H1 (cell line): ENCODE results near the gene HS3ST5. TPM values are rescaled to one million over a fixed set of nuclear protein-coding genes. Genes with fewer than 3 reads are reported as not detected.

ENCODE experiments used
- CTCF ChIA-PET: fragments of 300-600 bp; sonication (Branson Sonifier 250); formaldehyde crosslinking; loops from one replicate; lab custom pipeline; 2021; ENCODE audit not compliant: partially characterized antibody; lab: Charles Lee
- POLR2A ChIA-PET: fragments of 300-600 bp; sonication (Branson Sonifier 250); formaldehyde crosslinking; loops from one replicate; lab custom pipeline; 2021; ENCODE audit warnings: inconsistent platforms; ENCODE audit not compliant: partially characterized antibody; lab: Charles Lee
- DNase-seq, 2 experiments: peaks; one replicate each; pipeline versions ENCODE4 v3.0.0 to v3.0.0-alpha.2; 2010 to 2022; ENCODE audit warnings: low spot score in 2 of 2, low read depth in 1 of 2, mixed read lengths in 1 of 2
- FAIRE-seq: peaks from 2 replicates; lab custom pipeline; 2011; peaks lifted over from hg19 to GRCh38; lab: Jason Lieb, UNC
- H2AFZ ChIP-seq: 2 replicates; pipeline ENCODE4 v1.8.1; 2012; ENCODE audit warnings: low read length, inconsistent platforms
- H2AK5ac ChIP-seq: 2 replicates; pipeline ENCODE4 v1.6.1; 2013; ENCODE audit warnings: low read depth, low read length
- H2BK120ac ChIP-seq: replicated peaks from 2 replicates; pipeline ENCODE3; 2013; ENCODE audit warnings: low read depth, low read length, inconsistent platforms
- H2BK12ac ChIP-seq: 2 replicates; pipeline ENCODE4 v1.6.1; 2013; ENCODE audit warnings: low read depth, low read length
- H2BK15ac ChIP-seq: 2 replicates; pipeline ENCODE4 v1.6.1; 2013; ENCODE audit warnings: low read length
- H2BK20ac ChIP-seq: 2 replicates; pipeline ENCODE4 v1.6.1; 2013; ENCODE audit warnings: low read length
- H2BK5ac ChIP-seq: 2 replicates; pipeline ENCODE4 v1.6.1; 2013; ENCODE audit warnings: low read depth, low read length
- H3K14ac ChIP-seq: 2 replicates; pipeline ENCODE4 v1.6.1; 2013; ENCODE audit warnings: inconsistent platforms; ENCODE audit not compliant: insufficient read length
- H3K18ac ChIP-seq: 2 replicates; pipeline ENCODE4 v1.6.1; 2013; ENCODE audit warnings: low read length; ENCODE audit errors: extremely low read depth
- H3K23ac ChIP-seq: 2 replicates; pipeline ENCODE4 v1.6.1; 2013; ENCODE audit warnings: inconsistent platforms; ENCODE audit not compliant: insufficient read length
- H3K23me2 ChIP-seq: 2 replicates; pipeline ENCODE4 v1.6.1; 2013; ENCODE audit warnings: low read depth, low read length
- H3K27ac ChIP-seq: 2 replicates; pipeline ENCODE4 v1.6.1; 2011; ENCODE audit warnings: low read depth, low read length, inconsistent platforms
- H3K27me3 ChIP-seq, 4 experiments: replicated peaks in 1 of 4; 1 replicate in 1 of 4; 2 replicates in 3 of 4; pipeline versions ENCODE4 v1.6.1 to v1.8.1; 2011 to 2013; ENCODE audit warnings: low read length in 3 of 4, mild to moderate bottlenecking in 3 of 4, inconsistent platforms in 2 of 4, mixed read lengths in 2 of 4, moderate library complexity in 1 of 4; ENCODE audit not compliant: control insufficient read depth in 3 of 4, insufficient read depth in 3 of 4; ENCODE audit errors: extremely low read depth in 1 of 4
- H3K36me3 ChIP-seq, 4 experiments: 2 replicates each; pipeline versions ENCODE4 v1.6.1 to v1.8.1; 2011 to 2013; ENCODE audit warnings: mild to moderate bottlenecking in 4 of 4, low read length in 3 of 4, moderate library complexity in 2 of 4, control low read depth in 1 of 4, inconsistent platforms in 1 of 4; ENCODE audit not compliant: insufficient read depth in 4 of 4, control insufficient read depth in 2 of 4
- H3K4ac ChIP-seq: replicated peaks from 2 replicates; pipeline ENCODE3; 2013; ENCODE audit warnings: low read length, low read depth, mixed read lengths, inconsistent platforms; ENCODE audit not compliant: insufficient read length
- H3K4me1 ChIP-seq, 4 experiments: replicated peaks in 1 of 4; 1 replicate in 1 of 4; 2 replicates in 3 of 4; pipeline versions ENCODE4 v1.6.1 to v1.8.1; 2011 to 2013; ENCODE audit warnings: low read length in 3 of 4, inconsistent platforms in 2 of 4, mixed read lengths in 1 of 4; ENCODE audit not compliant: insufficient read depth in 4 of 4, control insufficient read depth in 3 of 4
- H3K4me2 ChIP-seq, 2 experiments: 2 replicates each; pipeline versions ENCODE4 v1.6.1 to v1.8.1; 2011 to 2013; ENCODE audit warnings: low read depth in 2 of 2, low read length in 2 of 2, control low read depth in 1 of 2, inconsistent platforms in 1 of 2, mild to moderate bottlenecking in 1 of 2; ENCODE audit not compliant: insufficient read depth in 1 of 2
- H3K4me3 ChIP-seq, 4 experiments: fragments of 200-600, 300-600 bp in 1 of 4; sonication (generic), shearing (Covaris generic), sonication (Bioruptor Twin) in 1 of 4; 2 replicates each; pipeline versions ENCODE4 v1.5.1 to v1.8.1; 2011 to 2016; ENCODE audit warnings: low read length in 4 of 4, low read depth in 3 of 4, control low read depth in 2 of 4, inconsistent platforms in 2 of 4, mild to moderate bottlenecking in 2 of 4, mixed read lengths in 1 of 4, moderate library complexity in 1 of 4; ENCODE audit not compliant: insufficient read depth in 2 of 4; ENCODE audit errors: extremely low read depth in 1 of 4
- H3K56ac ChIP-seq: replicated peaks from 2 replicates; pipeline ENCODE3; 2013; ENCODE audit warnings: low read depth, mild to moderate bottlenecking, mixed read lengths, low read length, inconsistent platforms; ENCODE audit not compliant: insufficient read length
- H3K79me1 ChIP-seq: 2 replicates; pipeline ENCODE4 v1.6.1; 2013; ENCODE audit warnings: low read depth, low read length, control low read depth
- H3K79me2 ChIP-seq, 2 experiments: 2 replicates each; pipeline versions ENCODE4 v1.6.1 to v1.8.1; 2012 to 2013; ENCODE audit warnings: low read length in 2 of 2, mild to moderate bottlenecking in 2 of 2, inconsistent platforms in 1 of 2; ENCODE audit not compliant: insufficient read depth in 2 of 2, control insufficient read depth in 1 of 2
- H3K9ac ChIP-seq, 4 experiments: replicated peaks in 1 of 4; 1 replicate in 1 of 4; 2 replicates in 3 of 4; pipeline versions ENCODE4 v1.6.1 to v1.8.1; 2011 to 2013; ENCODE audit warnings: low read depth in 3 of 4, low read length in 3 of 4, control low read depth in 2 of 4, mild to moderate bottlenecking in 2 of 4, moderate library complexity in 2 of 4, inconsistent platforms in 1 of 4; ENCODE audit errors: extremely low read depth in 1 of 4
- H3K9me3 ChIP-seq, 2 experiments: 2 replicates each; pipeline versions ENCODE4 v1.6.1 to v1.8.1; 2012 to 2013; ENCODE audit warnings: mild to moderate bottlenecking in 2 of 2, moderate library complexity in 2 of 2, control low read depth in 1 of 2, inconsistent platforms in 1 of 2, low read depth in 1 of 2, low read length in 1 of 2, mixed read lengths in 1 of 2; ENCODE audit not compliant: insufficient read depth in 2 of 2
- H4K20me1 ChIP-seq, 2 experiments: replicated peaks in 1 of 2; 2 replicates each; pipeline versions ENCODE3 to v1.8.1; 2011 to 2013; ENCODE audit warnings: inconsistent platforms in 2 of 2, low read length in 2 of 2, mild to moderate bottlenecking in 1 of 2; ENCODE audit not compliant: insufficient read depth in 2 of 2, control insufficient read depth in 1 of 2
- H4K5ac ChIP-seq: 2 replicates; pipeline ENCODE4 v1.6.1; 2013; ENCODE audit warnings: low read length, low read depth, mixed read lengths, inconsistent platforms; ENCODE audit not compliant: insufficient read length
- H4K8ac ChIP-seq: 2 replicates; pipeline ENCODE4 v1.8.0; 2013; ENCODE audit warnings: mild to moderate bottlenecking, moderate library complexity, low read length, inconsistent platforms; ENCODE audit not compliant: insufficient read depth; ENCODE audit errors: extremely low read depth
- H4K91ac ChIP-seq: replicated peaks from 2 replicates; pipeline ENCODE3; 2013; ENCODE audit warnings: low read length, mixed read lengths, inconsistent platforms; ENCODE audit not compliant: insufficient read length
- CTBP2 ChIP-seq: IDR thresholded peaks from 2 replicates; pipeline ENCODE4 v1.7.0; 2011; ENCODE audit warnings: borderline replicate concordance, mild to moderate bottlenecking, moderate library complexity, mixed read lengths, low read length; ENCODE audit not compliant: insufficient read depth, insufficient read length
- EP300 ChIP-seq, 2 experiments: IDR thresholded peaks; 1 replicate in 1 of 2; 2 replicates in 1 of 2; pipeline ENCODE4 v1.6.1; 2011 to 2012; ENCODE audit warnings: low read depth in 2 of 2, low read length in 2 of 2, mild to moderate bottlenecking in 2 of 2, borderline replicate concordance in 1 of 2, inconsistent platforms in 1 of 2, moderate library complexity in 1 of 2
- HDAC2 ChIP-seq, 2 experiments: fragments of 300-600 bp in 1 of 2; sonication (generic) in 1 of 2; IDR thresholded peaks; 2 replicates each; pipeline ENCODE4 v1.6.1; 2011 to 2012; ENCODE audit warnings: low read depth in 2 of 2, low read length in 2 of 2, mild to moderate bottlenecking in 2 of 2, moderate library complexity in 2 of 2, borderline replicate concordance in 1 of 2, inconsistent platforms in 1 of 2
- HDAC6 ChIP-seq: IDR thresholded peaks from one replicate; pipeline ENCODE4 v1.7.1; 2012; ENCODE audit warnings: low read depth, mild to moderate bottlenecking, inconsistent platforms, low read length, moderate library complexity
- MAFK ChIP-seq: IDR thresholded peaks from 2 replicates; pipeline ENCODE4 v1.6.1; 2012; ENCODE audit warnings: low read depth, mild to moderate bottlenecking, improper control_type of control experiment, low read length
- NANOG ChIP-seq: IDR thresholded peaks from 2 replicates; pipeline ENCODE4 v1.6.1; 2011; ENCODE audit warnings: low read length, low read depth, mild to moderate bottlenecking, inconsistent platforms; ENCODE audit not compliant: insufficient read depth, poor library complexity, severe bottlenecking
- POLR2A ChIP-seq, 2 experiments: IDR thresholded peaks; 1 replicate in 1 of 2; 2 replicates in 1 of 2; pipeline ENCODE4 v1.6.1; 2011; ENCODE audit warnings: low read depth in 2 of 2, low read length in 2 of 2, mild to moderate bottlenecking in 2 of 2; ENCODE audit errors: control extremely low read depth in 1 of 2
- TBP ChIP-seq: IDR thresholded peaks from 2 replicates; pipeline ENCODE4 v1.6.1; 2011; ENCODE audit warnings: low read depth, low read length, improper control_type of control experiment
- TEAD4 ChIP-seq: IDR thresholded peaks from 2 replicates; pipeline ENCODE4 v1.6.1; 2012; ENCODE audit warnings: low read depth, low read length, inconsistent platforms, mixed read lengths
- YY1 ChIP-seq: IDR thresholded peaks from 2 replicates; pipeline ENCODE4 v1.6.1; 2011; ENCODE audit warnings: low read depth, mild to moderate bottlenecking, low read length
- ZNF274 ChIP-seq: IDR thresholded peaks from 2 replicates; pipeline ENCODE4 v1.7.0; 2012; ENCODE audit warnings: low read length, borderline replicate concordance; ENCODE audit errors: extremely low read depth
- WGBS, 2 experiments: shearing (Covaris generic) in 1 of 2; methylation state at CpG; one replicate each; pipeline versions ENCODE4 v1.1.6 to v1.1.7; 2013 to 2015; ENCODE audit warnings: low lambda C conversion rate in 2 of 2, mixed read lengths in 2 of 2, inconsistent platforms in 1 of 2, low coverage in 1 of 2, missing lambda C conversion rate in 1 of 2; ENCODE audit not compliant: insufficient replicate concordance in 2 of 2, insufficient coverage in 1 of 2, insufficient read length in 1 of 2; ENCODE audit errors: extremely low coverage in 1 of 2, missing lambda C conversion rate in 1 of 2; 5-methylcytosine and 5-hydroxymethylcytosine counted together
- polyA plus RNA-seq, 7 experiments: library from polyadenylated mRNA; depleted of rRNA in 3 of 7; stranded (reverse) in 5 of 7; unstranded in 2 of 7; fragments of >200 nt in 5 of 7; fragments of 200-250 nt in 2 of 7; gene quantifications; 1 replicate in 5 of 7; 2 replicates in 1 of 7; 4 replicates in 1 of 7; pipeline versions ENCODE4 v1.2.1 to v1.2.3, GENCODE V29; 2011 to 2013; ENCODE audit warnings: missing spikeins in 2 of 7, mixed read lengths in 2 of 7
- total RNA-seq: library from RNA; stranded (reverse); fragmentation: NEBNext Ultra II Directional; extraction: Animal tissue kit (Norgen Biotek cat#: 25700); gene quantifications from 2 replicates; pipeline ENCODE4 v1.2.1, GENCODE V29; 2021

HS3ST5 gene
- total and polyA plus RNA-seq, 2 of the 8 experiments (the other 6 are each of a cell fraction or from before 2014, with no cell fraction given), result 1.2 to 9.9 TPM

GRCh38 chr6:114195631-114196403, 147.0 kb downstream of the HS3ST5 start:
- no peaks in the 10 kb centered on the region for H3K27me3 ChIP-seq
- no peak overlapping the region for H2AK5ac ChIP-seq
- no peaks in the 10 kb centered on the region for H3K79me1 ChIP-seq
- H3K56ac ChIP-seq, result no peak overlapping the region
- no peaks in the 10 kb centered on the region for H4K20me1 ChIP-seq
- WGBS, 2 experiments, result 41% methylated on average over 7 of the region's 7 CpGs; no CpG with 5 or more reads in 1 of the 2 experiments
- peak overlapping the region; percentile 3; the same call in 1 of the 2 replicates for H3K18ac ChIP-seq
- H2BK5ac ChIP-seq, result no peak overlapping the region
- peaks cover 0 to 22% (median 16%) of the 10 kb centered on the region in 4 experiments; a peak in 4 of 7 replicates for H3K4me1 ChIP-seq
- H3K9ac ChIP-seq, result no peak overlapping the region
- ChIA-PET POLR2A (interaction anchor here (0.5 to 0.8 kb wide), 2 partner anchors 148 to 246 kb away, joined by 3 read pairs; no protein-coding TSS in a partner anchor), CTCF (interaction anchor here (0.7 to 2.0 kb wide), 7 partner anchors 31 to 237 kb away, joined by 3 to 6 read pairs (median 3); no protein-coding TSS in a partner anchor)
- peak overlapping the region in 1 of 4 experiments; percentile 23; a peak in 1 of 8 replicates for H3K4me3 ChIP-seq
- H3K27ac ChIP-seq, result no peak overlapping the region
- no peaks in the 10 kb centered on the region for H3K36me3 ChIP-seq
- H3K4ac ChIP-seq, result no peak overlapping the region
- no peak overlapping the region for H3K23ac ChIP-seq
- H4K8ac ChIP-seq, result no peak overlapping the region
- no peak overlapping the region for H4K5ac ChIP-seq
- peak; percentile 58 for FAIRE-seq
- no peaks in the 10 kb centered on the region for H3K9me3 ChIP-seq
- H2AFZ ChIP-seq, result no peak overlapping the region
- H2BK15ac ChIP-seq, result no peak overlapping the region
- H4K91ac ChIP-seq, result no peak overlapping the region
- no peak overlapping the region for H3K14ac ChIP-seq
- H3K4me2 ChIP-seq, result peak overlapping the region in 1 of 2 experiments; percentile 20; a peak in 2 of 4 replicates
- H2BK120ac ChIP-seq, result no peak overlapping the region
- no peak overlapping the region for H2BK20ac ChIP-seq
- peak overlapping the region; percentile 30 for H2BK12ac ChIP-seq
- no peak for DNase-seq
- no peaks in the 10 kb centered on the region for H3K23me2 ChIP-seq
- peaks cover 0 to 7% of the 10 kb centered on the region in 2 experiments; a peak in 2 of 4 replicates for H3K79me2 ChIP-seq
- TF ChIP-seq ZNF274, result no peak
- TF ChIP-seq CTBP2, result no peak
- no peak for TF ChIP-seq EP300 (IDR thresholded peaks at IDR 0.05; ENCODE audit: borderline replicate concordance in 1 of 2, low read depth in 2 of 2, low read length in 2 of 2)
- TF ChIP-seq TBP, result no peak
- no peak for TF ChIP-seq HDAC2 (IDR thresholded peaks at IDR 0.05; ENCODE audit: borderline replicate concordance in 1 of 2, low read depth in 2 of 2, low read length in 2 of 2)
- no peak for TF ChIP-seq MAFK
- TF ChIP-seq HDAC6, result no peak
- TF ChIP-seq TEAD4, result no peak
- TF ChIP-seq YY1, result no peak
- TF ChIP-seq NANOG, result no peak
- no peak for TF ChIP-seq POLR2A (IDR thresholded peaks at IDR 0.05; ENCODE audit: control extremely low read depth in 1 of 2, low read depth in 2 of 2, low read length in 2 of 2)
